Erythroblast (primary cell): ENCODE results near the gene GBP7.

Experiments
- GATA1 ChIP-seq: IDR thresholded peaks from 2 replicates; pipeline ENCODE4 v1.6.1; 2011; ENCODE audit warnings: low read depth, mild to moderate bottlenecking, control low read depth, low read length, moderate library complexity
- POLR2A ChIP-seq: IDR thresholded peaks from 2 replicates; pipeline ENCODE4 v1.6.1; 2011; ENCODE audit warnings: mild to moderate bottlenecking, low read length

- TF ChIP-seq POLR2A = no peak
- TF ChIP-seq GATA1 = no peak
Measured at GRCh38 chr1:89102021-89102420, 73.8 kb downstream of the GBP7 start.
